ENCODE results near the gene KCTD1.
"Not testable (repeated sequence)": the region's sequence is repeated elsewhere in the genome, so short reads cannot be mapped to it uniquely, and the experiment has no call there.

KCTD1 gene

DNA sequence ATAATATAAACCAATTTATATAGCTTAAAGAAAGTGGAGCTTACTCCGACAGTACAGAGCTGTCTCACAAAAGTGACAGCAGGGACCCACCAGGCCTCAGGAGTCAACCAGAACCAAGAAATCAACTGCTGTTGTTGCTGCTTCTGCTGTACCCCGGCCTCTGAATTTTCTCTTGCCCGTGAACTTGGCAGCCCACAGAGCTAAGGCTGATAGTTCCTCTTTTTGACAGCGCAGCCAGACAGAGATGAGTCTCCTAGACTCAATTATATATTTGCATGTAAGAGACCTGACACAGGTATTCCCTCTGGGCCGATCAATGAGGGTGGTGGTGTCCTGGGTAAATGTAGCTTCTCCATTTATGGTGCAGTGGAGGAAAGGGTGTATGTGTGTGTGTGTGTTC is 109.4 kb downstream of the KCTD1 start:
- ATAC-seq (ENCODE audit: insufficient read depth, low read depth) = no peak
- DNase-seq = no peak
- Histone ChIP-seq H3K36me3 (ENCODE audit: insufficient read depth, low read length) (no peaks in the 10 kb centered on the region), H3K4me2 (ENCODE audit: insufficient read depth, low read length) (no peak overlapping the region), H3K4me1 (ENCODE audit: insufficient read depth, low read length) (no peaks in the 10 kb centered on the region), H3K79me2 (ENCODE audit: insufficient read depth, low read length) (no peaks in the 10 kb centered on the region), H3K9me3 (ENCODE audit: insufficient read depth, low read length, severe bottlenecking) (no peaks in the 10 kb centered on the region), H3K4me3 (ENCODE audit: low read depth in 1 of 2, low read length in 2 of 2) (no peak overlapping the region), H3K27ac (ENCODE audit: low read length) (no peak overlapping the region), H2AFZ (ENCODE audit: low read depth, low read length) (no peak overlapping the region), H3K9ac (ENCODE audit: low read depth, low read length) (no peak overlapping the region), H4K20me1 (ENCODE audit: insufficient read depth, low read length) (no peaks in the 10 kb centered on the region), H3K27me3 (ENCODE audit: insufficient read depth, low read length, poor library complexity) (no peaks in the 10 kb centered on the region)
- TF ChIP-seq EZH2 (IDR thresholded peaks at IDR 0.05; ENCODE audit: borderline replicate concordance, low read depth, low read length, severe bottlenecking) = no peak

DNA sequence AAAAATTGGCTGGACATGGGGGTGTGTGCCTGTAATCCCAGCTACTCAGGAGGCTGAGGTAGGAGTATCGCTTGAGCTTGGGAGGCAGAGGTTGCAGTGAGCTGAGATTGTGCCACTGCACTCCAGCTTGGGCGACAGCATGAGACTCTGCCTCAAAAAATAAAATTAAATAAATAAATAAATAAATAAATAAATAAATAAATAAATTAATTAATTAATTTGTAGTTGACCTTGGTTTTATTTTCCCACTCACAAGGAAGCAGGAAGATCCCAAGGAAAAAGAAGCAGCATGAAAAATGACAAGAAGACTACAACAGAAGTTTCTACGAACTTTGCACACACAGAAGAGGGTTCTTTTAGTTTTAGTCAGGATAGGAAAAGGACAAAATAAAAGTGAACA is 110.7 kb downstream of the KCTD1 start:
- not testable (repeated sequence) for H3K36me3 ChIP-seq (ENCODE audit: insufficient read depth, low read length); H2AFZ ChIP-seq (ENCODE audit: low read depth, low read length); H4K20me1 ChIP-seq (ENCODE audit: insufficient read depth, low read length); H3K27me3 ChIP-seq (ENCODE audit: insufficient read depth, low read length, poor library complexity); H3K4me3 ChIP-seq (ENCODE audit: low read depth in 1 of 2, low read length in 2 of 2); H3K79me2 ChIP-seq (ENCODE audit: insufficient read depth, low read length); DNase-seq; H3K4me2 ChIP-seq (ENCODE audit: insufficient read depth, low read length); H3K27ac ChIP-seq (ENCODE audit: low read length); H3K4me1 ChIP-seq (ENCODE audit: insufficient read depth, low read length); ATAC-seq (ENCODE audit: insufficient read depth, low read depth); H3K9me3 ChIP-seq (ENCODE audit: insufficient read depth, low read length, severe bottlenecking); H3K9ac ChIP-seq (ENCODE audit: low read depth, low read length)

DNA sequence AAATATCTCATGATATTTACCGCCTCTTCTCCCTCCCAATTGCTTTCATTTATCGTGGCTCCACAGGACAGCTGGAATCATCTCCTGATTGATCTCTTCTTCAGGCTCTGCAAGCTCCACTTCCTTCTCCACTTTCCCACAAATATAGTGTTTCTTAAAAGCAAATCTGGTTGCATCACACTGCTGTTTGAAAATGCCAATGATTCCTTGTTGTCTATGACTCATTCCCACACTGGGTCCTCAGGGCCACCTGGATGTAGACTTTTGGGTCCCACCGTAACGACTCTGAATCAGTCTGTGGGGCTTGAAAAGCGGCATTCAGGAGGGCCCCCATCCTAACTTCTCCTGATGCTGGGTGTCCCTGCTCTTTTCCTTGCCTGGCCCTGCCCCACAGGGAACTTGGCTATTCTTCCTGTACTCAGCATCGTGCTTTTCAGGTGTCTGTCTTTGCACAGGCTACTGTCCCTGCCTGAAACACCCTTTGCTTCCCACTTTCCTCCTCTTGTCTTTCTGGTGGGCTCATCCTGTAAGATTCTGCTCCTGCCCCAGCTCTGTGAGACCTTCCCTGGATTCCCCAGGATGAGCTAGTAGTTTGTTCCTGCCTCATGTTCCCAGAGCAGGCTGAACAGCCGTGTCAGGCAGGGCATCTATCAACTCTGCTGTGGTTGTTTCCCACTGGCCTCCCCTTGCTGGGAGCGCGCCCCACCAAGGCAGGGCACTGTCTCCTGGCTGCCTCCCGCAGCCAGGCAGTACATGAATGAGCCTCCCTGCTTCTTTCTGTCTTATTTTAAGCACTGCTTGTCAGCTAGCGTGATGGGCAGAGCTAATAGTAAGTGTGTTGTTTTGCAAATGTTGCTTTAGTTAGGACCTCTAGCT is 111.9 kb downstream of the KCTD1 start:
- H3K4me2 ChIP-seq (ENCODE audit: insufficient read depth, low read length) = no peak overlapping the region
- H3K36me3 ChIP-seq (ENCODE audit: insufficient read depth, low read length) = no peaks in the 10 kb centered on the region
- H3K4me1 ChIP-seq (ENCODE audit: insufficient read depth, low read length) = no peaks in the 10 kb centered on the region
- H3K27ac ChIP-seq (ENCODE audit: low read length) = no peak overlapping the region
- H3K79me2 ChIP-seq (ENCODE audit: insufficient read depth, low read length) = no peaks in the 10 kb centered on the region
- no peak for DNase-seq
- H3K27me3 ChIP-seq (ENCODE audit: insufficient read depth, low read length, poor library complexity) = no peaks in the 10 kb centered on the region
- no peak overlapping the region for H3K9ac ChIP-seq (ENCODE audit: low read depth, low read length)
- no peaks in the 10 kb centered on the region for H4K20me1 ChIP-seq (ENCODE audit: insufficient read depth, low read length)
- peak; percentile 27; the same call in 1 of the 3 replicates for ATAC-seq (ENCODE audit: insufficient read depth, low read depth)
- no peak overlapping the region for H3K4me3 ChIP-seq (ENCODE audit: low read depth in 1 of 2, low read length in 2 of 2)
- H3K9me3 ChIP-seq (ENCODE audit: insufficient read depth, low read length, severe bottlenecking) = no peaks in the 10 kb centered on the region
- H2AFZ ChIP-seq (ENCODE audit: low read depth, low read length) = no peak overlapping the region
- no peak for TF ChIP-seq EZH2 (IDR thresholded peaks at IDR 0.05; ENCODE audit: borderline replicate concordance, low read depth, low read length, severe bottlenecking)
- TF ChIP-seq, protein P1, sequence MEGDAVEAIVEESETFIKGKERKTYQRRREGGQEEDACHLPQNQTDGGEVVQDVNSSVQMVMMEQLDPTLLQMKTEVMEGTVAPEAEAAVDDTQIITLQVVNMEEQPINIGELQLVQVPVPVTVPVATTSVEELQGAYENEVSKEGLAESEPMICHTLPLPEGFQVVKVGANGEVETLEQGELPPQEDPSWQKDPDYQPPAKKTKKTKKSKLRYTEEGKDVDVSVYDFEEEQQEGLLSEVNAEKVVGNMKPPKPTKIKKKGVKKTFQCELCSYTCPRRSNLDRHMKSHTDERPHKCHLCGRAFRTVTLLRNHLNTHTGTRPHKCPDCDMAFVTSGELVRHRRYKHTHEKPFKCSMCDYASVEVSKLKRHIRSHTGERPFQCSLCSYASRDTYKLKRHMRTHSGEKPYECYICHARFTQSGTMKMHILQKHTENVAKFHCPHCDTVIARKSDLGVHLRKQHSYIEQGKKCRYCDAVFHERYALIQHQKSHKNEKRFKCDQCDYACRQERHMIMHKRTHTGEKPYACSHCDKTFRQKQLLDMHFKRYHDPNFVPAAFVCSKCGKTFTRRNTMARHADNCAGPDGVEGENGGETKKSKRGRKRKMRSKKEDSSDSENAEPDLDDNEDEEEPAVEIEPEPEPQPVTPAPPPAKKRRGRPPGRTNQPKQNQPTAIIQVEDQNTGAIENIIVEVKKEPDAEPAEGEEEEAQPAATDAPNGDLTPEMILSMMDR (IDR thresholded peaks at IDR 0.05; ENCODE audit: borderline replicate concordance, extremely low read depth, low read length, poor library complexity, severe bottlenecking) = no peak

DNA sequence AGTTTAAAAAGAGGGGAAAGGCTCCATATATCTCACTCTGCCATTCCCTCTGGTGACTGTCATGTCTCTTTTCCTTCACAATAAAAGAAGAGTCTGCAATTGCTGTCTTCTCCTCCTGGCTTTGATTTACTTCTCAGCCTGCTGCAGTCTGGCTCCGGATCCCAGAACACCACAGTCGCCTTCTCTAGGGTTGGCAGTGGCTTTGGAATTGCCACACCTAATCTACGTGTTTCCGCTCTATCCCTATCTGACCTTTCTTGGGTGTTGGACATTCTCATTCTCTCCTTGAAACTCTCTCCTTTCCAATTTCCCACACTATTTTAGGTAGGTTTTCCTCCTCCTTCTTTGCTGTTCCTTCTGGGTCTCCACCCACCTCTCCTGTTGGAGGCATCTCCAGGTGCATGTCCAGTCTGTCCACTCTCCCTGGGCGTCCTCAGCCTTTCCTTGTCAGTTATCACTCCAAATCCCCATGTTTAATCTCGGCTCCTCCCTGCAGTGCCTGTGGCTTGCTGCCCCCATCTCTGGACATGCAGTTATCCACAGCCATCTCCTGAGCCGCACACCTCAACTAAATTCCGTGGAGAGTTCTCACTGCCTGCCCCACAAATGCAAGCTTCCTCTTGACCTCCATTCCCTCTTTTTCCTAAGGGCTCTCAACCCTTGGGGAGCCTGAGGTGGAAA is 112.8 kb downstream of the KCTD1 start:
- Histone ChIP-seq H2AFZ (ENCODE audit: low read depth, low read length) (no peak overlapping the region), H3K9ac (ENCODE audit: low read depth, low read length) (no peak overlapping the region), H3K9me3 (ENCODE audit: insufficient read depth, low read length, severe bottlenecking) (no peaks in the 10 kb centered on the region), H3K27ac (ENCODE audit: low read length) (no peak overlapping the region), H3K36me3 (ENCODE audit: insufficient read depth, low read length) (no peaks in the 10 kb centered on the region), H3K4me1 (ENCODE audit: insufficient read depth, low read length) (no peaks in the 10 kb centered on the region), H3K4me3 (ENCODE audit: low read depth in 1 of 2, low read length in 2 of 2) (no peak overlapping the region), H3K27me3 (ENCODE audit: insufficient read depth, low read length, poor library complexity) (no peaks in the 10 kb centered on the region), H4K20me1 (ENCODE audit: insufficient read depth, low read length) (no peaks in the 10 kb centered on the region), H3K79me2 (ENCODE audit: insufficient read depth, low read length) (no peaks in the 10 kb centered on the region), H3K4me2 (ENCODE audit: insufficient read depth, low read length) (no peak overlapping the region)
- no peak for TF ChIP-seq EZH2 (IDR thresholded peaks at IDR 0.05; ENCODE audit: borderline replicate concordance, low read depth, low read length, severe bottlenecking)
- TF ChIP-seq, protein P1 (IDR thresholded peaks at IDR 0.05; ENCODE audit: borderline replicate concordance, extremely low read depth, low read length, poor library complexity, severe bottlenecking) = no peak
- DNase-seq = no peak
- ATAC-seq (ENCODE audit: insufficient read depth, low read depth) = no peak

Measured in DND-41 (cell line).